ENCODE measurements around the gene MDC1. TPM values are rescaled to one million over a fixed set of nuclear protein-coding genes. Genes with fewer than 3 reads are reported as not detected.

Gene MDC1
- total and polyA plus RNA-seq, 7 donors, result 1.8 to 17.4 (median 5.4) TPM

- intact Hi-C loops (cut with DNase I), result no loop called here
- no peaks in the 10 kb centered on the region for H3K4me1 ChIP-seq
- no peaks in the 10 kb centered on the region for H3K27me3 ChIP-seq
- H3K9me3 ChIP-seq, result no peaks in the 10 kb centered on the region
- H3K27ac ChIP-seq, result no peak overlapping the region
- WGBS, 2 donors, result 96 to 97% methylated on average over 2 of the region's 2 CpGs
- no peak overlapping the region for H3K4me3 ChIP-seq
- no peak for DNase-seq
- TF ChIP-seq POLR2AphosphoS5 (IDR thresholded peaks at IDR 0.05), result no peak
- TF ChIP-seq EP300 (IDR thresholded peaks at IDR 0.05), result no peak
- TF ChIP-seq CTCF (IDR thresholded peaks at IDR 0.05), result no peak
- no peak for TF ChIP-seq POLR2A (IDR thresholded peaks at IDR 0.05)
- peaks cover 25 to 93% (median 34%) of the 10 kb centered on the region in 4 donors for H3K36me3 ChIP-seq
These were observed 7.8 kb downstream of the MDC1 start for GRCh38 chr6:30709101-30709868.

- H3K4me3 ChIP-seq, result no peak overlapping the region
- no peaks in the 10 kb centered on the region for H3K9me3 ChIP-seq
- no peak overlapping the region for H3K27ac ChIP-seq
- intact Hi-C loops (cut with DNase I), result no loop called here
- H3K27me3 ChIP-seq, result no peaks in the 10 kb centered on the region
- no peaks in the 10 kb centered on the region for H3K4me1 ChIP-seq
- no peak for DNase-seq
- WGBS, 2 donors, result 51 to 77% methylated on average over 6 of the region's 6 CpGs
- TF ChIP-seq CTCF (IDR thresholded peaks at IDR 0.05) (no peak), POLR2A (IDR thresholded peaks at IDR 0.05) (no peak), POLR2AphosphoS5 (IDR thresholded peaks at IDR 0.05) (no peak), EP300 (IDR thresholded peaks at IDR 0.05) (no peak)
- H3K36me3 ChIP-seq, result peaks cover 15 to 88% (median 24%) of the 10 kb centered on the region in 4 donors
These were observed 9.7 kb downstream of the MDC1 start for GRCh38 chr6:30707281-30707850.

GRCh38 chr6:30705620-30706019, 11.5 kb downstream of the MDC1 start:
- H3K27me3 ChIP-seq, result no peaks in the 10 kb centered on the region
- no peaks in the 10 kb centered on the region for H3K4me1 ChIP-seq
- H3K4me3 ChIP-seq, result no peak overlapping the region
- DNase-seq, result no peak
- 98% methylated on average over 4 of the region's 4 CpGs for WGBS, 2 donors
- no peak overlapping the region for H3K27ac ChIP-seq
- intact Hi-C loops (cut with DNase I), result no loop called here
- H3K9me3 ChIP-seq, result no peaks in the 10 kb centered on the region
- TF ChIP-seq POLR2AphosphoS5 (IDR thresholded peaks at IDR 0.05), result no peak
- no peak for TF ChIP-seq CTCF (IDR thresholded peaks at IDR 0.05)
- TF ChIP-seq EP300 (IDR thresholded peaks at IDR 0.05), result no peak
- no peak for TF ChIP-seq POLR2A (IDR thresholded peaks at IDR 0.05)
- H3K36me3 ChIP-seq, result peaks cover 3 to 80% (median 16%) of the 10 kb centered on the region in 4 donors

- H3K27me3 ChIP-seq, result no peaks in the 10 kb centered on the region
- intact Hi-C loops (cut with DNase I), result no loop called here
- no peaks in the 10 kb centered on the region for H3K4me1 ChIP-seq
- TF ChIP-seq CTCF (IDR thresholded peaks at IDR 0.05) (no peak), POLR2A (IDR thresholded peaks at IDR 0.05) (no peak), POLR2AphosphoS5 (IDR thresholded peaks at IDR 0.05) (no peak), EP300 (IDR thresholded peaks at IDR 0.05) (no peak)
- H3K4me3 ChIP-seq, result no peak overlapping the region
- H3K27ac ChIP-seq, result no peak overlapping the region
- WGBS, 2 donors, result 90 to 96% methylated on average over 4 of the region's 4 CpGs
- H3K9me3 ChIP-seq, result no peaks in the 10 kb centered on the region
- no peak for DNase-seq
- peaks cover 0 to 80% (median 14%) of the 10 kb centered on the region in 4 donors for H3K36me3 ChIP-seq
These were observed 13.3 kb downstream of the MDC1 start for GRCh38 chr6:30703821-30704220.

Data from sigmoid colon (tissue), 7 donors.